Myocyte (in vitro differentiated cells): ENCODE results near the gene GSTM5. TPM values are rescaled to one million over a fixed set of nuclear protein-coding genes. Genes with fewer than 3 reads are reported as not detected.
"Not testable (repeated sequence)": the region's sequence is repeated elsewhere in the genome, so short reads cannot be mapped to it uniquely, and the experiment has no call there.

Experiments used
- DNase-seq: peaks from one replicate; pipeline ENCODE4 v3.0.0-alpha.2; 2012; ENCODE audit warnings: low read depth
- total RNA-seq: library from RNA; depleted of rRNA; stranded (reverse); fragments of >200 nt; gene quantifications from 2 replicates; pipeline ENCODE4 v1.2.3, GENCODE V29; 2014

Gene GSTM5
- total RNA-seq, 1 donor from 2014 or later = not detected

DNA sequence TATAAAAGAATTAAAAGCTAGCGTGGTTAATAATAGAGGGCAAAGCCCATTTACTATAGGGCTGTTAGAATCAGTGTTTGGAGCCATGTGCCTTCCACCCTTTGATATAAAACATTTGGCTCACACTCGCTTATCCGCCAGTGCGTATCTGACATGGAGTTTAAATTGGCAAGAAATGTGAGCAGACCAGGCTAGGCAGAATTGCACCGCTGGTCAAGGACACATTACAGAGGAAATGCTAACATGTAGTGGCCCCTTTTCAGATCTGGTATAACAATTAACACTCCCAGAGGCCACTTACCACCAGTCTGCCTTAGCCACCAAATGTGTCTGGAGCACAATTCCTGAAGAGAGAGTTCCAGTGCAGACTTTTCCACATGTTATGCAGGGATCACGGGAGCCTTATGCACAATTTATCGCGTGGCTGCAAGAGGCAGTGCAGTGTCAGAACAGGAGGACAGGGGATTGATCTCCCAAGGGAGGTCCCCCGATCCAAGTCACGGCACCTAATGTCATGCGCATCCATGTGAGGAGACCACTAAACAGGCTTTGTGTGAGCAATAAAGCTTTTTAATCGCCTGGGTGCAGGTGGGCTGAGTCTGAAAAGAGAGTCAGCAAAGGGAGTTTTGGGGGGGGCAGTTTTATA, 14.8 kb downstream of the GSTM5 start:
- DNase-seq = no peak

DNA sequence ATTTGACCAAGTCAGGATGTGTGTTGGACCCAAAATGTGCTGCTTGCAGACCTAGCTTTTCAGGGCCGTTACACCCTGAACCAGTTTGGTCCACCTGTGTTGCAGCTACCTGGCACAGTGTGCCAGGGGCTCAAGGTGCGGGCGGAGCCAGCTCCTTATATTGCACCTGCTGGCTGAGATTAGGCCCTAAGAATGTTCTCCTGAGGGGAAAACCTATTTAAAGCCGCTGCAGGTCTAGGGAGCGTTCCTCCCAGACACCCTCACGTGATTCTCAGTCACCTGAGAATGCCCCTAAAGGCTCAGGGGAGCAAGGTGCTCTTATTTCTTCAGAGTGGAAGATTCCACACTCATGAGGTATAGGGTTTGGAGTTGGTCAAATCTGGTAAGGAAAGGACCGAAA, 16.8 kb downstream of the GSTM5 start:
- no peak for DNase-seq

DNA sequence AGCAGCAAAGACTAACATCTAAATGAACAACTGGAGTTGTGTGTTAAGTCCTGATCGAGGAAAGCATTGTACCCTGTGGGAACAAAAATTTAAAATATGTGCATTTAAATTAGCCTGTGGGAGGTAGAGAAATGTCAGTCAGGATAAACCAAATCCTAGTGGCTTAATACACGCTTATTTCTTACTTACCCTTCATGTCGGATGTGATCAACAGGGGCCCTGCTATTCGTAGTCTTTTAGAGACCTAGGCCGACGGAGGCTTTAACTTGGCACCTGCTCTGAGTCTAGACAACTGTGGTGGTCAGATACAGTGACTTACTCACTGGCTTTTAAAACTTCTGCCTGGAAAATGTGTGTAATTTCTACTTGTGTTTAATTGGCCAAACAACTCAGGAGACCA, 18.6 kb downstream of the GSTM5 start:
- peak; percentile 68 for DNase-seq

DNA sequence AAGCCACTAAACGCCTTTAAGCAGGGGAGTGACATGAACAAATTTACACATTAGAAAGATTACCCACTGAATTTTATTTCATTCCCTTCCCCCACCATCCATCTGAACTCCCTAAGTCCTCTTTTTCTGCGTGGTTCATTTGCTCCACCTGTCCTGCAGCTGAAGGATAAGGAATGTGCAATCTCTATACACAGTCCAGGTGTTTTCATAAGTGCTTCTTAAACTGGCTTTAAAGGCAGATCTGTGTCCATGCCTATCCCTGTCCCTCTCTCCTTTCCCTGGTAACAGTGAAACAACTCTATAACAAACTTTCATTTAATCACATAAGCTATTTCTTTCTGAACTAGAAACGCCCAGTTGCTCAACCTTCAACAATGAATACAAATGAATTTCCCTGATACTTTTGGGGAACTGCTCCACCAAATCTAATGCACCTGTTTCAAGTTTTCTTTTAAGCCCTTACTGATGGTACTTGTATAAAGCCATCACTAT, 20.4 kb downstream of the GSTM5 start:
- no peak for DNase-seq

DNA sequence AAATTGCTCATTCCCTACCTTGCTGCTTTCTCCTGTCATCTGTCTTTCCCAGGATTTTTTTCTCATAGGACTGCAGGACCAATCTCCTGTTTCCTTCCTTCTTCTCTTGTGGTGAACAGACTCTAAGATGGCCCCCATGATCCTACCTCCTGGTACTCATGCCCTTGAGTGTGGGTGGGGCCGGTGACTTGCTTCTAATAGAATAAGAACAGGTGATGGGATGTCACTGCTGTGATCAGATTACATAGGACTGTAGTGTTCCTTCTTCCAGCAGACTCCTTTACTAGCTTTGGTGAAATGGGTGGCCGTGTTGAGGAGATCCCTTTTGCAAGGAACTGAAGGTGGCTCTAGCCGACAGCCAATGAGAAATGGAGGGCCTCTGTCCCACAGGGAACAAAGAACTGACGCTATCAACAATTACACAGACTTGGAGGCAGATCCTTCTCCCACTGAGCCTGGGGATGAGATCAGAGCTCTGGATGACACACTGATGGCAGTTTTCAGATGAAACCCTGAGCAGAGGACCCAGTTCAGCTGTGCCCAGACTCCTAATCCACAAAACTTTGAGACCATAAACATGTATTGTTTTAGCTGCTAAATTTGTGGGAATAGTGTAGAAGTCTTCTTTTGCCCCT, 21.3 kb downstream of the GSTM5 start:
- peak; percentile 56 for DNase-seq

DNA sequence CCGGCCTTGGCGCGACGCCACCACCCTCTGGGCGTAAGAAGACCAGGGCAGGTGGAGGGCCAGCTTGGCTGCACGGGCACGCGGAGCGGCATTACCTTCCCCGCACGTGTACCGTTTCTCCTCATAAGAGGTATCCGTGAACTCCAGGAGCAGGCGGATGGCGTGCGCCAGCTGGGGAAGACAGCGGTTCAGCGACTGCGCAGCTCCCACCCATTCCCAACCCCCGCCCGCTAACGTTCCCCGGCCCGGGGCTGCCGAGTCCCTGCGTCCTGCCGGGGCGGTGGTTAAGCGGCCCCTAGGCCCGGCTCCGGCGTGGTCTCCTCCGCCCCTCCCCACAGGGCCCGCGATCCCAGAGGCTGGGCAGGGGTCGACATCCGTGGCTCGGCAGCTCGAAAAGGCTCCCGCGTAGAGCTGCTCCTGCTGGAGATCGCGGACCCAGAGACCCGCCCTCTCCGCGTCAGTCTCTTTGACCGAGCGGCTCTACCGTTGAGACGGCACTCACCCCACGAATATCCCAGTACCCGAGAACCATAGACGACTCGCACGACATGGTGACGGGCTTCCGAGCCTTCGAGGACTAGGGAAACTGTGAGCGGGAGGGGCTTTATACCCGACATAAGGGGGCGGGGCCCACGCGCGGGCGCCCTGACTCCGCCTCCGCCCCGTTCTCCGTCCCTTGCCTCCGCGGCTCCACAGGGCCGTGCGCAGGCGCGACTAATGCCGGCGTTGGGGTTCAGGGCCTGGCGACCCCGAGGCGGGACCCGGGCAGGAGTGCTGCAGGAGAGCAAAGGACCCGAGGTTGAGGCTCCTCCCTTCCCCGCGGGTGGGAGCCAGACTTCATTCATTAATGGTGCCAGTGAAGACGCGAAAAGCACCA, 27.9 kb downstream of the GSTM5 start:
- peak; percentile 52 for DNase-seq

DNA sequence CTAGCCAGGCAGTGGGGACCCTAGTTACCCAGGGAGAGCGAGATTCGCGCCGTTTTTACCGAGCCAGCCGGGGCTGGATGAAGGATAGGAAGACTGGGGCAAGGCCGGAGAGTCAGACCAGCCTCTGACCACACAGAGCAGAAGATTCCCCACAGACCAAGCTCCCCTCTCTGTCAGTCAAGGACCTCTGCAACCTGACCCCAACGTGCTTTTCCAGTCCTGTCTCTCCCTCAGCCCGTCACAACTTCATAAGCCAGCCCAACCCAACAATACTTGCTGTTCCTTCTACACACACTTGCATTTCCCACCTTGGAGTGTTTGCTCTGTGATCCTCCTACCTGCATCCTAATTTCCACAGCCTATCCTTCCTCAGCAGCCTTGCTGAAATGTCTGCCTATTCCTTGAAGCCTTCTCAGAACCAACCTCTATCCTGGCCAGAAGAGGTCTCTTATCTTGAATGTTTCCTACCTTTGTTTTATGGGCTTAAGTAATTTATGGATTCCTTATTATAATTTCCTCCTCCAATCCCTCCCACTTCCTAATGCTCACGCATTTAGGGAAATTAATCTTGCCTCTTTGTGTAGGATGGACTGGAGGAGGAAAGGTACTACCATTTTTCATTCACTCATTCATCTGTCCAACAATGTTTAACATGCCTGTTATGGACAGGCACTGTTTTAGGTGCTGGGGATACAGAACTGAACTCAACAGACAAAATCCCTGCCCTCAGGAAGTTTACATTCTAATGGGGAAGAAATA, 28.7 kb downstream of the GSTM5 start, which contains the start of gene GSTM3:
TSS of gene GSTM3 (minus strand) at position 424 of the 759 bp plus-strand sequence. CDS start 751 bp downstream, outside the sequence.
- no peak for DNase-seq

DNA sequence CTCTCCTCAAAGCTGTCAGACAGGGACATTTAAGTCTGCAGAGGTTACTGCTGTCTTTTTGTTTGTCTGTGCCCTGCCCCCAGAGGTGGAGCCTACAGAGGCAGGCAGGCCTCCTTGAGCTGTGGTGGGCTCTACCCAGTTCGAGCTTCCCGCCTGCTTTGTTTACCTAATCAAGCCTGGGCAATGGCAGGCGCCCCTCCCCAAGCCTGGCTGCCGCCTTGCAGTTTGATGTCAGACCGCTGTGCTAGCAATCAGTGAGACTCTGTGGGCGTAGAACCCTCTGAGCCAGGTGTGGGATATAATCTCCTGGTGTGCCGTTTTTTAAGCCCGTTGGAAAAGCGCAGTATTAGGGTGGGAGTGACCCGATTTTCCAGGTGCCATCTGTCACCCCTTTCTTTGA, 36.3 kb downstream of the GSTM5 start:
- DNase-seq = not testable (repeated sequence)

DNA sequence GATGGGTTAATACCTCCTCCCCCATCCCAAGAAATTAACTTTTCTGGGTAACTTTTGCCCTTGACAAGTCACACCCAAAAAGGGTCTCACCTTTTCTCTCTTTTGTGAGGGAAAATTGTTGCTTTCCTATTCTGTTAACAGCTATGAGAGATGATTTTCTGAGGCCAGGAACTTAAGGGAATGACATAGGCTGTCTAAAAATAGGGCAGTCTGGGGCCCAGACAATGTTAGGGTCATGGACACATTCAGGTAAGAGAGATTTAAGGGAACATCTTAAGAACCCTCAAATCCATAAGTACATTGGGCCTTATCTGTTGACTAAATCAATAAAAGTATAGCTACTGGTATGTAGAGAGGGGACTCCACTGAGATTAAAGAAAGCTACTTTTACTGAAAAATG, 37.2 kb downstream of the GSTM5 start:
- no peak for DNase-seq

DNA sequence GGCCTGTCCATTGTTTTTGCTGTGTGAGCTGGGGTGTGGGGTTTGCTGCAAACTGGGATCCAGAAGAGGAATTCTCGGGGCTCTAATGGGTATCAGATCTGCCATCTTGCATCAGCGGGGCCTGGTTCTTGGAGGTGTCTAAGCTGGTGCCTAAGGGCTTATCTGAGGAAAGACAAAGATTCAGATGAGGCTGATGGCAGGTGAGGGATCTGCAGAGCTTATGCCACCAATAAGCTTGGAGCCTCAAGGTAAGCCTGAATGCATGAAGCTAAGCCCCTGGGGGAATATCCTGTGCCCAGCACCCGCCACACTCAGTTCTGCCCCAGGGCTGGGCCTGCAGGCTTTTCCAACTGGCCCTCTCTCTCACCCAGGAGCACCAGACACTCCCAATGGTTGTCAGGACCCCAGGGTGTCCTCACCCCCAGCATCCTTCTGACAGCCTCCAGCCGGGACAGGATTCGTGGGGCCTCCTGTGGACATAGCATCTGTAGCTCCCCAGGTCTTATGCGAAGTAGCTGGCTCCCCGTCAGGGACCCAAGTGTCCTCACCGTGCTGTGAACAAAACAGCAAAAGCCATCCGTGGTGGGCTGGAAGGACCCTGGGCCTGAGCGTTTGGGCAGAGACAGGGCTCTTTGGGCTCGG, 38.3 kb downstream of the GSTM5 start:
- no peak for DNase-seq

DNA sequence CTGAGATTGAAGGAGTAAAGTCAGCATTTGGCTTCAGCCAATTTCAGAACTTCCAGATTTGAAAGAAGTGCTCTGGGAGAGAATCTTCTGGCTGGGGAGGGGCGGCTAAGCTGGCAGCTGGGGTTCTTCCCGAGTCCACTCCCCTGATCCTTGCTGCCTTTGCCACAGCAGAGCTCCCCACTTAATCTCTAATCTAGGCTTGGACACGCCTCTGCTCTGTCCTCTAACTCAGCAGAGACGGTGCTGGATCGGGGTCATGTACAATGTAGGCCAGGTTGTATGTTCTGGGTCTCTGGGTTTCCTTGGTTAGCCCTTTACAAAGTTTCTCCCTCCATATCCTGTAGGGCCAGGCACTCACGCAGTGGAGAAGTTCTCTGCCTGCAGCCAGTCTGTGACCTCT, 38.9 kb downstream of the GSTM5 start:
- DNase-seq = no peak

DNA sequence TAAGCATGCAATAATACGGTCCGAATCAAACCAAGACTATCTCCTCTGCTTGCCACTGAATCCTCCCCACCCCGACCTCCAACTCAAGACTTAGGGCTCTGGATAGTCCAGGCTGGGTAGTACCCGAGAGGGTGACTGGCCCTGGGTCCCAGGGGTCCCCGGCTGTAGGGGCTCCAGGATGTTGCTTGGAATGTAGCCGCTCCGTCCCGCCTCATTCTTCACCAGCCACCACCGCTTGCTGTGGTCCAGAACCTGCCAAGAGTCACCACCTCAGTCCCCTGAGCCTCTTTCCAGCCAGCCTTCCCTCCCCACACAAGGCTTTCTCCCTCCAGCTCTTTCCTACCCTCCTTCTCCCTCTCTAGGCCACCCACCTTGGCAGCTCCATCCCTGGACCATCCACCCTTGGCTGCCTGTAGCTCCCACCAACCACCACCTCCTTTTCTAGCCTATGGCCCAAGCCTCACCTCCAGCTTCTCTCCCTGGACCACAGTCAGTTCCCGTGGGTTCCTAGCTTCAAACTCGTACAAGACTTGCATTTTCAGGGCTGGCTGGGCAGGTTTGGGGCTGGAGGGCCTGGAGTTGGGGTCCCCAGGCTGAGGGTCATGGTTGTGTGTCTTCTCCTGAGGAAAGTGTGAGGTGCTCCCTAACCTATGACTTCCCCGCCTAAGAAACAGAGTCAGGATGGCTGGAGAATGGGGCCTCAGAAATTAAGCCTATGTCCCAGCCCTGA, 39.6 kb downstream of the GSTM5 start:
- no peak for DNase-seq

DNA sequence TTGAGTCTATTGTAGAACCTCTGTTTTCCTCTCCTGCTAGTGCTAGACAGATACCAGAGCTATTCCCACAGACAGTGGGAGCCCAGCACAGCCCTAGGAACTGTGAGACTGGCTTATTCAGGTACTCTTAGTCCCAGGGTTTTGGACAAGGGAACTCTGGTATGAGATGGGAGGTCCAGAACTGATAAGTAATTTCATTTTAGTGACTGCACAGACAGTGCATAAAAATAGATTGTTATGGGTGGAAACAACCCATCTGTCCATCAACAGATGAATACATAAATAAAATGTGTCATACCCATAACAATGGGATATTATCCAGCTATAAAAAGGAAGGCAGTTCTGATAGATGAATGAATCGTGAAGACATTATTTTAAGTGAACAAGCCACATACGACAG, 42.7 kb downstream of the GSTM5 start:
- DNase-seq = peak; percentile 49

DNA sequence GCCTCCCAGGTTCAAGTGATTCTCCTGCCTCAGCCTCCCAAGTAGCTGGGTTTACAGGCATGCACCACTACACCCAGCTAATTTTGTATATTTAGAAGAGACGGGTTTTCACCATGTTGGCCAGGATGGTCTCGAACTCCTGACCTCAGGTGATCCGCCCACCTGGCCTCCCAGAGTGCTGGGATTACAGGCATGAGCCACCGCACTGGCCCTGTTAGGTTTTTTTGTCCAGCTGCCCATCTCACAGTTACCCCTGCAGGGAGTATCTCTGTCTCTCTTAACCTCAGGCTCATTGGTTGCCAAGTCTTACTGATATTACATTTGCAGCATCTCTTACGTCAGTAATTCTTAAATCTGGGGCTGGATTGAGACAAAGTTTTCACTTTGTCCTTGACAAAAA, 44.3 kb downstream of the GSTM5 start:
- not testable (repeated sequence) for DNase-seq

DNA sequence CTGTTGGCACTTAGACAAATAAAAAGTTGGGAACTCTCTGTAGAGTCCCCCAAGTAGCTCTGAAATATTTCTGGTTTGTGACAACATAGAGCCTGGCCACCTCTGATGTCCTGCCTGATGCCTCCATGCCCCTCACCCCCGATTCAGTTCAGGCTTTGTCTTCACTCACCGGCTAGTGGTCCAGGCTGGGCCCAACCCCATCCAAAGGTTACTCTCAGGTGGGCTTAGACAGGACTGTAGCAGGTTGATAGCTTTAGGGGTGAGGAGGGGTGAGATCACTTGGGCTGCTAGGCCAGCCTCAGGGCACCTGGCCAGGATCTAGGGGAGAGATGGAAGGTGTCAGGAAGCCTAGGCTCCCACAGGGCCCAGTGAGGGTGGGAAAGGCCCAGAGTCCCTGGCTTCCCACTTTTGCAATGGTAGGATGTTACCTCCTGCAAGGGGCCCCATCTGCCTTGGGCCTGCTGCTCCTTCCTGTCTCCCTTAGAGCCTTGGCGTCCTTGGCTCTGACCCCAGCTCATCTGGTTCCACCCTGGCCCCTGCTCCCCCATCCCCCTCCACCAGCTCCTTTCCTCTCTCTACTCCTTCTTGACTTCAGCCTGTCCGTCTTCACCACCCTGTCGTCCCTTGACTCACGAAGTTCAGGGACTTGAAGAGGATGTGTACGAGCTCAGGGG, 44.9 kb downstream of the GSTM5 start:
- no peak for DNase-seq

DNA sequence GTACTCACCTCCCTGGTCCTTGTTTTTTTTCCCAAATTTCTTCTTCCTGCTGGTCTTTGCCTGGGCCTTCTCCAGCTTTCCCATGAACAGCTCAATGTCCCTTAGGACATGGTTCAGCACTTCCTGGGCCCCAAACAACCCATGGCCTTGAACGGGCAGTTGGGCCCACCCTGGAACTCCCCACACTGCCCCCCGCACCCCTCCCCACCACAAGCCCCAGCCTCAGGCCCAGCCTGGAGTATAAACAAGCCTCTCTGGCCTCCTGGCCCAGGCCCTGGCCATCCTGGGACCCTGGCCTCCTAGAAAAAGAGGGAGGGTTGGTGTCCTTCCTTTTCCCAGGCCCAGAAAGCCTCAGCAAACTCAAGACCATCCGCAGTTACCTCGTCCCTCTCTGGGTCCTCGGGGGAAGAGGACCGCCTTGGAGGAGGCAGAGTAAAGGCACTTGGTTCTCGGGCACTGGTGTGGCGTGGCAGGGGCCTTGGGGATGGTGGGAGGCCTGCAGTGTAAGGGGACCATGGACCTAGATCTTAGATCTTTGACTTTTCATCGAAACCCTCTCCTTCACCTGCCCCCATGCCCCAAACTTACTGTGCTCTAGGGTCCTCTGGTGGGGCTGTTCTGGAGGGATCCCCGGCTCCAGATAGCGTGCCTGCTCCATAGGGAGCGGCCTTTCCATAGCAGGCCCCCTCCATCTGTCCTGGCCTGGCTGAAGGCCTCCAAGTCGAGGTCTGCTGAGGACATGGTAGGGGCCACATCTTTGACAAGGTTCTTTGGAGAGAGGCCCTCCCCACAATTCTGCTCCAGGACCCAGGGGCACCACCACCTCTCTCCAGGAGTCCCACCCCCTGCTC, 46.1 kb downstream of the GSTM5 start:
- DNase-seq = no peak

DNA sequence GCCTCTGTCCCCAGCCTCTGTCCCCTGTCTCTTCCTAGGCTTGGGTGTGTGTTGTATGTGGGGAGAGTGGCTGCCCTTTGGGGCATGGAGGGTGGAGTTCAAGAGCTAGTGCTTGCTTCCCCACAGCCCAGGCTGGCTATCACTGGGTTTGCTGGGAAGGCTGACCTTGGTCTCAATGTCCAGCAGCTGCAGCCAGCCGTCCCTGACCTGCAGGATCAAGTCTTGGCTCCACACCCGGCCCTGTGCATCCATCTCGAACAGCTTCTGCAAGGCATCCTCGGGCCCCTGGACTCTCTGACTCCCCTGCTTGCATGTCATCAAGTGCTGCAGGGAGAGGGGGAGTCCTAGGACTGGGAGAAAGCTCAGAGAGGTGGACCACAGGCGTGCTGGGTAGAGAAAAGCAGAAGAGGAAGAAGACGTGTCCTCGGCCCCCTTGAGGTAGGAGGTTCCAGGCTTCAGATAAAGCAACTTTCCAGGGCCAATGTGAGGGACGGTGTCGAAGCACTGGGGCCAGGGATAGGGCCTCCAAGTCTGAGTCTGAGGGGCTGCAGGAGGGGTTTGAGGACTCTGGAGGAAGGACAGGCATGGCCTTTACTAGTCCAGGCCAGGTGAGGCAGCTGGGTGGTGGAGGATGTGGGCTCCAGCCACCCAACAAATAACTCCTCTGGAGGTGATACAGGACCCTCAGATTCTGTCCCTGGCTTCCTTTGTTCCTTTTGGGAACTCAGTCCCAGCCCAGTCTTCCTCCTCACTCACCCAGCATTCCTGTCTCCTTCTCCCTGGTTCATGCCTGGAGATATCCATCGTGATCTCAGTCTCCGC, 47.7 kb downstream of the GSTM5 start:
- DNase-seq = no peak
